CD14-positive monocyte (primary cell): ENCODE measurements around the gene AQP6. TPM values are rescaled to one million over a fixed set of nuclear protein-coding genes. Genes with fewer than 3 reads are reported as not detected.

Experiments used
- DNase-seq, 3 donors: peaks; one replicate each; pipeline ENCODE4 v3.0.0-alpha.2; 2011 to 2022
- H2AFZ ChIP-seq: 2 replicates; pipeline ENCODE4 v1.6.0; 2012; ENCODE audit warnings: mild to moderate bottlenecking, low read depth, low read length, inconsistent platforms; ENCODE audit not compliant: insufficient read depth, poor library complexity, severe bottlenecking
- H3K27ac ChIP-seq, 2 donors: 1 replicate in 1 of 2; 2 replicates in 1 of 2; pipeline ENCODE4 v1.5.1; 2012 to 2013; ENCODE audit warnings: low read length in 2 of 2, control low read depth in 1 of 2, inconsistent platforms in 1 of 2, low read depth in 1 of 2, mild to moderate bottlenecking in 1 of 2
- H3K27me3 ChIP-seq, 2 donors: one replicate each; pipeline versions ENCODE4 v1.6.0 to v1.6.1; 2011 to 2013; ENCODE audit warnings: low read length in 2 of 2; ENCODE audit not compliant: control insufficient read depth in 2 of 2, insufficient read depth in 2 of 2
- H3K36me3 ChIP-seq, 2 donors: replicated peaks in 1 of 2; 1 replicate in 1 of 2; 2 replicates in 1 of 2; pipeline versions ENCODE4 v1.5.1 to v1.6.1; 2012 to 2013; ENCODE audit warnings: low read length in 2 of 2, control low read depth in 1 of 2, inconsistent platforms in 1 of 2, mild to moderate bottlenecking in 1 of 2; ENCODE audit not compliant: insufficient read depth in 2 of 2, control insufficient read depth in 1 of 2
- H3K4me1 ChIP-seq, 2 donors: 1 replicate in 1 of 2; 2 replicates in 1 of 2; pipeline versions ENCODE4 v1.5.1 to v1.6.1; 2012 to 2013; ENCODE audit warnings: low read length in 2 of 2, control low read depth in 1 of 2, inconsistent platforms in 1 of 2, mild to moderate bottlenecking in 1 of 2, moderate library complexity in 1 of 2; ENCODE audit not compliant: insufficient read depth in 2 of 2, control insufficient read depth in 1 of 2
- H3K4me2 ChIP-seq: replicated peaks from 2 replicates; pipeline ENCODE3; 2012; ENCODE audit warnings: low read length, moderate library complexity, mild to moderate bottlenecking; ENCODE audit not compliant: poor library complexity, severe bottlenecking; ENCODE audit errors: extremely low read depth
- H3K4me3 ChIP-seq, 3 experiments: fragments of 200-600 bp in 1 of 3; sonication (generic) in 1 of 3; replicated peaks in 1 of 3; 1 replicate in 2 of 3; 2 replicates in 1 of 3; pipeline ENCODE4 v1.5.1; 2011 to 2013; ENCODE audit warnings: low read length in 3 of 3, mild to moderate bottlenecking in 3 of 3, control low read depth in 2 of 3, low read depth in 2 of 3, inconsistent platforms in 1 of 3, moderate library complexity in 1 of 3
- H3K79me2 ChIP-seq: 2 replicates; pipeline ENCODE4 v1.6.0; 2012; ENCODE audit warnings: mild to moderate bottlenecking, control low read depth, inconsistent platforms, low read length, moderate library complexity; ENCODE audit not compliant: insufficient read depth
- H3K9ac ChIP-seq: 2 replicates; pipeline ENCODE4 v1.6.0; 2017; ENCODE audit warnings: low read length, mild to moderate bottlenecking; ENCODE audit not compliant: insufficient read depth, poor library complexity, severe bottlenecking
- H3K9me3 ChIP-seq, 2 donors: replicated peaks in 1 of 2; 1 replicate in 1 of 2; 2 replicates in 1 of 2; pipeline versions ENCODE4 v1.5.1 to v1.6.1; 2012 to 2013; ENCODE audit warnings: low read length in 2 of 2, control low read depth in 1 of 2; ENCODE audit not compliant: control insufficient read depth in 1 of 2, insufficient read depth in 1 of 2
- H4K20me1 ChIP-seq: 2 replicates; pipeline ENCODE4 v1.6.0; 2012; ENCODE audit warnings: mild to moderate bottlenecking, low read length, control low read depth, moderate library complexity; ENCODE audit not compliant: insufficient read depth
- H3K27ac Mint-ChIP-seq, 7 donors: one replicate each; pipeline ENCODE4 v1.8.0; 2020; ENCODE audit warnings: mild to moderate bottlenecking in 7 of 7, mixed read lengths in 7 of 7, moderate library complexity in 6 of 7, inconsistent platforms in 2 of 7
- H3K27me3 Mint-ChIP-seq, 3 donors: one replicate each; pipeline ENCODE4 v1.8.0; 2021 to 2022; ENCODE audit warnings: low read depth in 3 of 3, mild to moderate bottlenecking in 3 of 3, mixed read lengths in 3 of 3, moderate library complexity in 3 of 3, inconsistent platforms in 1 of 3
- H3K36me3 Mint-ChIP-seq, 2 donors: one replicate each; pipeline ENCODE4 v1.8.0; 2020; ENCODE audit warnings: mixed read lengths in 2 of 2, inconsistent platforms in 1 of 2, mild to moderate bottlenecking in 1 of 2
- H3K4me1 Mint-ChIP-seq: one replicate; pipeline ENCODE4 v1.8.0; 2020; ENCODE audit warnings: mild to moderate bottlenecking, mixed read lengths
- H3K4me3 Mint-ChIP-seq, 2 donors: one replicate each; pipeline ENCODE4 v1.8.0; 2020; ENCODE audit warnings: mild to moderate bottlenecking in 2 of 2, mixed read lengths in 2 of 2, moderate library complexity in 1 of 2
- H3K9me3 Mint-ChIP-seq, 7 donors: one replicate each; pipeline ENCODE4 v1.8.0; 2020 to 2022; ENCODE audit warnings: mixed read lengths in 7 of 7, mild to moderate bottlenecking in 6 of 7, moderate library complexity in 6 of 7, inconsistent platforms in 2 of 7
- CTCF ChIP-seq: fragments of 200-600 bp; IDR thresholded peaks from one replicate; pipeline ENCODE4 v1.8.0; 2022; ENCODE audit warnings: antibody characterized with exemption, mild to moderate bottlenecking
- WGBS: methylation state at CpG from one replicate; pipeline ENCODE4 v1.1.5; 2013; ENCODE audit warnings: missing lambda C conversion rate; ENCODE audit not compliant: insufficient coverage; 5-methylcytosine and 5-hydroxymethylcytosine counted together
- intact Hi-C, 2 donors: fragments of 100-400 bp; cut with micrococcal nuclease; formaldehyde crosslinking; loops; one replicate each; pipeline versions ENCODE4 v1.15.0 to v1.15.1; 2023
- polyA plus RNA-seq, 3 donors: library from polyadenylated mRNA; depleted of rRNA in 1 of 3; unstranded in 2 of 3; stranded (reverse) in 1 of 3; fragments of 300-500 nt in 2 of 3; fragments of >200 nt in 1 of 3; fragmentation: Illumina TruSeq in 2 of 3; gene quantifications; 1 replicate in 2 of 3; 2 replicates in 1 of 3; pipeline ENCODE4 v1.2.3, GENCODE V29; 2012 to 2021

AQP6 gene
- polyA plus RNA-seq, 3 donors = 0.04 TPM; not detected in 2

GRCh38 chr12:49925433-49926204 is 47.1 kb upstream of the AQP6 start:
- intact Hi-C loops = no loop called here
- Histone ChIP-seq H3K9ac (no peak overlapping the region), H3K9me3 (no peaks in the 10 kb centered on the region), H3K4me3 (no peak overlapping the region), H2AFZ (no peak overlapping the region), H3K27ac (no peak overlapping the region), H3K79me2 (no peaks in the 10 kb centered on the region), H4K20me1 (no peaks in the 10 kb centered on the region), H3K27me3 (peaks cover 0 to 6% of the 10 kb centered on the region in 2 donors), H3K36me3 (no peaks in the 10 kb centered on the region), H3K4me2 (no peak overlapping the region), H3K4me1 (peaks cover 2 to 6% of the 10 kb centered on the region in 2 donors)
- no peak for DNase-seq
- Mint-ChIP-seq H3K4me1 (peaks cover 3% of the 10 kb centered on the region), H3K27me3 (peaks cover 20 to 31% (median 26%) of the 10 kb centered on the region in 3 donors), H3K4me3 (no peak overlapping the region), H3K9me3 (peaks cover 0 to 1% (median 0%) of the 10 kb centered on the region in 7 donors), H3K36me3 (no peaks in the 10 kb centered on the region), H3K27ac (no peak overlapping the region)
- TF ChIP-seq CTCF = no peak
- whole genome bisulfite sequencing = 97% methylated on average over 6 of the region's 11 CpGs

GRCh38 chr12:49928471-49928870 is 44.3 kb upstream of the AQP6 start:
- H3K27ac ChIP-seq = no peak overlapping the region
- intact Hi-C loops = no loop called here
- H4K20me1 ChIP-seq = no peaks in the 10 kb centered on the region
- H2AFZ ChIP-seq = no peak overlapping the region
- no peak for DNase-seq
- H3K4me2 ChIP-seq = no peak overlapping the region
- H3K27me3 ChIP-seq = peaks cover 0 to 6% of the 10 kb centered on the region in 2 donors
- H3K4me3 ChIP-seq = no peak overlapping the region
- H3K27me3 Mint-ChIP-seq = peaks cover 19 to 21% (median 21%) of the 10 kb centered on the region in 3 donors
- no peak overlapping the region for H3K9ac ChIP-seq
- H3K4me1 Mint-ChIP-seq = no peaks in the 10 kb centered on the region
- H3K27ac Mint-ChIP-seq = no peak overlapping the region
- 97% methylated on average over 5 of the region's 6 CpGs for WGBS
- no peaks in the 10 kb centered on the region for H3K4me1 ChIP-seq
- H3K9me3 ChIP-seq = no peaks in the 10 kb centered on the region
- H3K36me3 Mint-ChIP-seq = no peaks in the 10 kb centered on the region
- no peaks in the 10 kb centered on the region for H3K36me3 ChIP-seq
- TF ChIP-seq CTCF = no peak
- no peaks in the 10 kb centered on the region for H3K79me2 ChIP-seq
- no peaks in the 10 kb centered on the region for H3K9me3 Mint-ChIP-seq
- H3K4me3 Mint-ChIP-seq = no peak overlapping the region
